Stimulated activated CD8-positive, alpha-beta memory T cell treated with anti-CD3 and anti-CD28 coated beads, Interleukin-7, amount 100 ng/mL, for 4 hours (primary cell): ENCODE results near the gene PLCD3.

ENCODE experiments used
- DNase-seq, 2 donors: peaks; one replicate each; pipeline ENCODE4 v3.0.0-alpha.2; 2020; ENCODE audit warnings: low read depth in 2 of 2

The PLCD3 gene

DNA sequence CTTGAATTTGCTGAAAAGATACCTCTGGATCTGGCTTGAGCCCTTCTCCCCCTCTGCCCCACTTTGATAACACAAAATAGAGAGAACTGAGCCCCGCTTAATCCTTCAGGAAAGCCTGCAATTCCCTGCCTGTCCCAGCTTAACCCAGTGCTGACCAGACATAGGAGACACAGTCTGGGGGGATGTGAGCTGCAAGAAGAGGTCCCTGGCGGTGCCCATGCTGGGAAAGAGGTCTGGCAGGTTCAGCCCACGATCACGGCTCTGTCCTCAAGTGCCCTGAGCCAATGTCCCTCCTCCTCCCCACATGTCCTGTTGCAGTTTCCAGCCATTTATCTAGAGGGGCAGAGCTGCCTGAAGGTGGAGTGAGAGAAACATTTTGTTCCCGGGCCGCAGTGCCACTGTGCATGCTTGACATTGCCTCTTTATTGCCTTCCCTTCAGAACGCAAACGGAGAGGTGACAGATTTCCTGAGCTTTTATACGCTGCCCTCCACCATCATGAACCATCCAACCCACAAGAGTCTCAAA, 29.0 kb downstream of the PLCD3 start:
- no peak for DNase-seq

DNA sequence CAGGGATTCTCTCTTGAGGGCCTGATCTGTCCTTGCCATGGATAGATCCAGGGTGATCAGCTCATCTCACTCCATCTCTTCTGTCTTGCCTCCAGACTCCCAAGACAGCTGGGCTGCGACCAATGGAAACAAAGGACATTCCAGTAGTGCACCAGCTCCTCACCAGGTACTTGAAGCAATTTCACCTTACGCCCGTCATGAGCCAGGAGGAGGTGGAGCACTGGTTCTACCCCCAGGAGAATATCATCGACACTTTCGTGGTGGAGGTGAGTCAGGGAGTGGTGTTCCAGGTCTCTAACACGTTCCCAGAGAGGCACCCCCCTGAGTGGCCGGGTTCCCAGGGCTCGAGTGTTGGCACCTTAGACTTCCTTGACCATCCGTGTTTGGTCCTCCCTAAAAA, 29.5 kb downstream of the PLCD3 start:
- no peak for DNase-seq

DNA sequence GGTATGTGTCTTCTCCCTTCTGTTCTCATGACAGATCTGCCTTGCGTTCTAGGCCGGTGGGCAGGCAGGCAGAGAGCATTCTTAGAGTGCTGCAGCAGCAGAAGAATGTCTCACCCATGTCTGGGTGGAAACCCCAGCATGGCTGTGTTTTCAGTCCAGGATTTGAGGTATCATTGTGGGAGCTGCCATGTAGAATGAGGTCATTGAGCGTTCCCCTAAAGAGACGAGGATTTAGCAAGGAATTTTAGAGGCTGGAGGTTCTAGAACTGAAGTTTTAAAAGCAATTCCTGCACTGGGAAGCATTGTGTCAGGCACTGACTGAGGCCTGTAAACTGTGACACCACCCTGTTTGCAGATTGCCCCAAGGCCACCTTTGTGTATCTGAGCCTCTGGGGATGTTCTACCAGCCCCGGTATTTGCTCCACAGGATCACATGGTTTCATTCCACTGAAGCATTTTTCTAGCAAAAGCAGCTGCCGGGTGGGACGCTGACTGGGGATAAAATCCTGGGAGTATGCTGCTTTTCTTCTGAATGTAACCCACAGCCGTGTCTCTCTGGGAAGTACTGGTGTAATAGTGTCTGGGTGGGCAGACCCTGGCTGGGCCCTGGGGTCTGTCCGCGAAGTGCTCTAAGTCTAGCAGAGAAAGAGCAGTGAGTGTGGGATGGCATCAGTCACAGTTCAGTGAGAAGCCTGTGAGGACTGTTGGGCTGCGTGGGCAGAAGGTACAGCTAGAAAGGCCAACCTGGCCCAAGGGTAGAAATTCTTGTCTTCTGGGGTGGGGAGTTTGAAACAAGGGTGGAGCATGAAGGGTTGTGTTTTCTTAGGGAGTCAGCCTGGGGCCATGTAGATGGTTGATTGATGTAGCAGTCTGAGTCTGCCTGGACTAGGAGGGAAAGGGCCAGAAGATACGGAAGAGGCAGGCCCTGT, 30.2 kb downstream of the PLCD3 start:
- no peak for DNase-seq

DNA sequence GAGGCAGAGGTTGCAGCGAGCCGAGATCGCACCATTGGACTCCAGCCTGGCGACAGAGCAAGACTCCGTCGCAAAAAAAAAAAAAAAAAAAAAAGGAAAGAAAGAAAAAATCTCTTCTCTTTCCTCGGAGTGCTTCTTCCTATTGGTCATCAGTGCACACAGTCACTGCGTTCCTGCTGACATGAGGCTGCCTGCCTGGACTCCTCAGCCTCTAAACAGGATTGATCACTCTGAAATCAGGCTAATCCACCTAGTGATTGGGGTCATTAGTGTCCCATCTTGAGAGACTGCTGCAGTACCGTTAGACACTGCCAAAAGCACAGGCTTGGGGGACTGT, 30.8 kb downstream of the PLCD3 start:
- DNase-seq: no peak

DNA sequence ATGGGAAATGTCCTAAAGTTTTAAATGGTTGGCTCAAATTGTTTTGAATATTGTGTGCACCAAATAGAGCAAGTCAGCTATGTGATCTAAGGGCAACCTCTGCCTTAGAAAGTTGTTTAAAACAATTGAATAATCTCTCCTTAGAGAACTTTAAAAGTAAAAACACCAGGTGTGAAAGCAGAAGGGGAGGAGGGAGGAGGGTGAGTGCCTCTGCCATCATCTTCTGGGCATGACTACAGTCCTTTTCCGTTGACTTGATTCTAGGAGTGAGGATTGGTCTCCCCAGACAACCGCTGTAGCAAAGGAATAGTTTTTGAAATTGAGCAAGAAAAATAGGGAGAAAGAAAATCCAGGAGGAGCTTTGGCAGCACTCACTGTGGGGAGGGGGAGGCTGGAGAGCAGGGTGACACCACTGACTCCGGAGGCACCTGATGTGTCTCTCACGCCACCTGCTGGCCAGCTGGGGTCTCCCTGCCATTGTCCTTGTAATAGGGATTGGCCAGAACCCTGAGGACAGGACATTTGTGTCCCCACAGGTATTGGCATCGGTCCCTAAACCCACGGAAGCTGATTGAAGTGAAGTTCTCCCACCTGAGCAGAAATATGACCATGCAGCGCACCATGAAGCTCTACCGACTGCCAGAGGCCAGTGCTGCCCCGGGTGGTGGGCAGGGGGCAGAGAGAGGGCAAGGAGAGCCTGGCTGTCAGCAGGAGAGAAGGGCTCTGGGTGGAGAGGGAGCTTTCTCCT, 33.3 kb downstream of the PLCD3 start:
- DNase-seq: peak; percentile 27 to 52

DNA sequence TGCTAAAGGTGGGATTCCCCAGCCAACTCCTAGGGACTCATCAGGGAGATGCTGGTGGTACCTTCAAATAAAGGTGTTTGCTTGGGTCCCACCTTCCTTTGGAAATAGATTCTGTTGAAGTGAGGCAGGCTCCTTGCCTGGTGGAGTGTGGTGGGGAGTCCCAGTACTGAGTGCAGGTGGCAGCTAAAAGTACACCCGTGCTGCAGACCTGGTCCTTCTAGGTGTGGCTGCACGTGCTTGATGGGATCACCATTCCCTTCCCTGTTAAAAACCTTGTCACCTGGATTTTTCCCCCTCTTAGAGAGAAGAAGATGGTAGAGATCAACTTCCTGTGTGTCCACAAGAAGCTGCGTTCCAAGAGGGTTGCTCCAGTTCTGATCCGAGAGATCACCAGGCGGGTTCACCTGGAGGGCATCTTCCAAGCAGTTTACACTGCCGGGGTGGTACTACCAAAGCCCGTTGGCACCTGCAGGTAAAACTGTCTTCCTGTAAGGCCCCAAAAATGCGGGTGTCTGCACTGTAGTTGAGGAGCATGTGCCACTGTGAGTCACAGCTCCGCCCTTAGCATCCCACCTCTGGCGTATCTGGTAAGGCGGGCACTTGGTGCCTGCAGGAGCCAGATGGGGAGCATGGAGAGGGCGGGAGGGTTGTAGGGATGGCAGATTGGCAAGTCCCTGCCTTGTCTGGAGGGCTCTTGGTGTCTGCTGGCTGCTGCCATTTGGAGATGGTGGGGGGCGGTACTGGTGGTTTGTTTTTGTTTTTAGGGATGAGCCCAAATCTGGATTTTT, 34.0 kb downstream of the PLCD3 start:
- DNase-seq: no peak

DNA sequence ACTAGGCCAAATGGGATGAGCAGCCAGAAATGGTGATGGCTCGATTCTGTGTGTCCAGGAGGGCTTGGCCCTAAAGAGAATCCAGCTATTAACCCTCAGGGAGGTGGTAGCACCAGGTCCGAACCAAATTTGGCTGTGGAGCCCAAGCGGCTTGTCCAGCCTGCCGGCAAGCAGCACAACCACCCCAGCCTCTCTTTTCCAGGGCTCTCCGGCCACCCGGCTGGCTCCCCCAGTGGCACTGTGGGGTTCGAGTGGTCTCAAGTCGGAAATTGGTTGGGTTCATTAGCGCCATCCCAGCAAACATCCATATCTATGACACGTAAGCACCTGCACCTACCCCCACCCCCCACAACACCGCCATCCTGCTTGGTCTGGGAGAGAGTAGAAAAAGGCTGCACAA, 35.4 kb downstream of the PLCD3 start:
- no peak for DNase-seq

DNA sequence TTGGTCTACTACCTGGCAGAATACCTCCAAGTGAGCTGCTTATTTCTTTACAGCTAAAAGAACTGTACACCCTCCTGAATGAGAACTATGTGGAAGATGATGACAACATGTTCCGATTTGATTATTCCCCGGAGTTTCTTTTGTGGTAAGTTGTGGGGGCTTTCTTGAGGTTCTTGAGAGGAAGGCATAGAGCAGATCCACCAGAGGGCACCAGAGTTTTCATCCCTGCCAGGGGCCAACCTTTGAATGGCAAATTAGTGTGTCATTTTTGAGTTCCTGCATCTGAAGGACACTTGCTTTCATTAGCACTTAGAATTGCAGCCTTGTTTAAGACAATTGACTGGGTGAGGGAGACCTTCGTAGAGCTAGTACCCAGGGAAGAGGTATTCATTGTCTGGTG, 36.2 kb downstream of the PLCD3 start:
- DNase-seq: no peak

DNA sequence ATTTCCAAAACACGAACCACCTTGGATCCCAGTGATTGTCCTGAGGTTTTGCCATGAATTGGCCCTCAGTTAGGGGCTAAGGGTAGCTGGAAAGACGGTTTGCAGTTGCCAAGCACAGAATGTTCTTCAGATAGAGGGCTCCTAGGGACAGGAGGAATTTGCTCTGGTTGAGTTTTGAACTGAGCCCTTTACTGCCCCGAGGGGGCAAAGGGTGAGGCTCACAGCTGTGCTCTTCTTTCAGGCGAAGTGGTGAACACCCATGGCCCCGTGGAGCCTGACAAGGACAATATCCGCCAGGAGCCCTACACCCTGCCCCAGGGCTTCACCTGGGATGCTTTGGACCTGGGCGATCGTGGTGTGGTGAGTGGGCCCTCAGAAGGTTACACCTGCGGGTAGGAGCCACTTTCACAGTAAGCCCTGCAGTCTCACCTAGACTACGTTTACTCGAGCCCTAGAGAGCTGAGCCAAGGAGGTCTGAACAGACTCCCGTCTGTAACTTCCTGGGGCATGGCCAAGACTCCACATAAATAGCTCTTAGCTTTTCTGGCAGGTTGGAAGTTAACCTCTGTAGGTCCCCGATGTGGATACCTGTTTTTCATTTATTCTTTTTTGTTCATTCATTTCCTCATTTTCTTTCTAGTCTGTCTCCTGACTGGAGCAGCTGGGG, 38.7 kb downstream of the PLCD3 start:
- DNase-seq: no peak

DNA sequence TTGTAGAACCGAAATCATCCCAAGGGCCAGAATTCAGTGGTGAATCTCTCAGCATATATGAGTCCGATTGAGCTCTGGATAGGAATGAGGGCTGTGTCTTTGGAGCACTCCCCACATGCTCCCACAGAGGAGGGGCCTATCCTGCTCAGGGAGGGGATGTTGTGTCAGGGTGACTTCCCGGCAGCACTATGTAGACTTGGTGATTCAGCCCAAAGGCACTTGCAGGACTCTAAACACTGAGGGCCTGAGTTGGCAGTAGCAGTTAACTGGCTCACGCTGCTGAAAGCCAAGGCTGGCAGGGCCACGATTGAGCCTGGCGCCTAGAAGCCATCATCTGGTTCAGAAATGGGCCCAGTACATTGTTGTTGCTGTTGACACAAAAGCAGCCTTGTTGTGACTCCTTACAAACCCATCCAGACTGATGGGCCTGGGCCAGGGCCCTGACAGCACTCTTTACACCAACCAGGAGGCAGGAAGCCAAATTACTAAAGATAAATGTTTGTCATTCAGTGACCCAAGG, 39.3 kb downstream of the PLCD3 start:
- DNase-seq: no peak

DNA sequence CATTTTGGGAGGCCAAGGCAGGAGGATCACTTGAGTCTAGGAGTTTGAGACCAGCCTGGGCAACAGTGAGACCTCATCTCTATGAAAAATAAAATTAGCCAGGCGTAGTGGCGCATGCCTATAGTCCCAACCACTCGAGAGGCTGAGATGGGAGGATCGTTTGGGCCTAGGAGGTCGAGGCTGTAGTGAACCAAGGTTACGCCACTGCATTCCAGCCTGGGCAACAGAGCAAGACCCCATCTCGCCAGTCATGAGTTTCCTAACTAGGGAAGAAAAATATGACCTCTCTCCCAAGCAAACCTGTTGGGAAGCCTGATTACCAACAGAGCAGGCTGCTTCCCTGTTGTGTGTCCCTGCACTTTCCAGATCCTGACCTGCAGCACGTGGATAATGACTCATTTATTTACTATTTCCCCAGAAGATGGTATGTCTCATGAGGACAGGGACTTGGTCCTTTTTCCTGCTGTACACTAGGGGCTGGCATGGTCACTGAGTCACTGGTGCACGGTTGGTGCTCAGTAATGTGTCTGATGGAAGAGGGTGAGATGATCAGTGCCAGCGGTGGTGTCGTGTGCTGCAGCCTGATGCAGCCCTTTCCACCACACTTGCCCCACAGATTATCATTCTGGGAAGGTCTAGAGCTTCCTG, 40.4 kb downstream of the PLCD3 start:
- DNase-seq: no peak

DNA sequence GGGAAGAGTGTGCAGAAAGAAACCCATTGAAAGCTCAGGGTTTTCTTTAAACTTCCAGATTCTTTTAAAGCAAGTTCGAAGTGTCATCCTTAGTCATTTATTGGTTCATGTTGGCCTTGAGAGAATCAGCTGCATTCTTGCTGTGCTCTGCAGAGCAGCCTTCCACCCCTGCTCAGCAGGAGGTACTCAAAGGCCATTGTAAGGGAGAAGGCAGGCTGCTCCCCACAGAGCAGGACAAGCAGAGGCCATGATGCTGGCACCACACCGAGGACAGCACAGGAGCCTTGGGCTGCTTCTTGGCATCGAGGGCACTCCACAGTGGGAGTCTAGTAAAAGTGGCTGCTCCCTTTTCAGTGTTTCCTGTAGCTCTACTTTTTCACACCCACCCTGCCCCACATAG, 41.6 kb downstream of the PLCD3 start:
- DNase-seq: no peak

DNA sequence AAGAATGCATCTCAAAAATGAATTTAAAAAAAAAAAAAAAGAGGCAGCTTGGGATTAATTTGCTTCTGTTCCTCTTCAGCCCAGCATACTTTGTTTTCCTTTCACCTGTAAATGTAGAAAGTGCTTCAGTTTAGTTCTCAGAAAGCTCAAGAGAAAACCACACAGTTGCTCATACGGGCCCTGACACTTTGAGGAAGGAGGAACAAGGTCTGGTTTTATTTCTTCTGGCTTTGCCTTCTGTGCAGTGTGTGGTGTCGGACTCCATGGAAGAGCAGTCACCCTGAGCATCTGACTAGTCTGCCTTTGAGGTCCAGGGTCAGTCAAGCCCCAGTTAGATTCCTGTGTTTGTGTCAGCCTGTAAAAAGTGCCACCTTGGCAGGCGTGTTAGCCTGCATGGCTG, 43.6 kb downstream of the PLCD3 start:
- DNase-seq: no peak

DNA sequence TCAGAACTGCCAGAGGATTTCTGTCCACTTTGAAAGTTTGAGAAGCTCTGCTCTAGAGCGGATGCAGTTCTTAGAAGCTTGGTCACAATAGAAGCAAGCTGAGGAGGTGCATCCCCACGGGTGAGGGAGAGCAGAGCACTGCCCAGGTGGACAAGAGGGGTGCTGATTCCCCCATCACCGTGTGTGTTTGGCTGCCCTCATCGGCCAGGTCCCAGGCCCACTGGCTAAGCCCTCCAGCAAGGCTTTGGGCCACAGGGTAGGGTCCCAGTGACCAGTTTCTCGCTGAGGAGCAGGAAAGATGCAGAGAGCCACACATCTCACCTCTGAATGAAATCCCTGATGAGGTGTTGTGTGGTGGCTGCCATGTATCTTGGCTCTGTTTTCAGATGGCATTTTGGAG, 44.3 kb downstream of the PLCD3 start:
- no peak for DNase-seq

DNA sequence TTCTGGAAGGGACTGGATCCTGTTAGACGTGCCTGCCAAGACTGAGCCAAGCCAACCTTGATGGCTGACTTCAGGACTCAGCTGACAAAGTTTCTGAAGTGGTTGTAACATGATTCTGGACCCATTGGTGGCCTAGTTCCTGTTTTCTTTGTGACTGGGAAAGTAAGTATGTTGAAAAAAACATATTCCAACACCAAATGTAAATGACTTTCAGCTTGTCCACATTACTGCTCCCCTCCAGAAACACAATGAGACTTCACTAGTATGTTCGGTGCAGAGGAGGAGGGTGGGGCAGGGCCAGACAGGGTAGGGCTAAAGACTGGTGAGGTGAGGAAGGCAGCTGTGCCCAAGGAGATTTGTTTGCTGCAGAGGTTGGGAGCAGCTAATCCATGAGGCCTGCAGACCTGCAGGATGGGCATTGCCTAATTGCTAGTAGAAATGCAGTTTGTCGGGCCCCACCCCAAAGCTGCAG, 44.8 kb downstream of the PLCD3 start:
- DNase-seq: no peak

DNA sequence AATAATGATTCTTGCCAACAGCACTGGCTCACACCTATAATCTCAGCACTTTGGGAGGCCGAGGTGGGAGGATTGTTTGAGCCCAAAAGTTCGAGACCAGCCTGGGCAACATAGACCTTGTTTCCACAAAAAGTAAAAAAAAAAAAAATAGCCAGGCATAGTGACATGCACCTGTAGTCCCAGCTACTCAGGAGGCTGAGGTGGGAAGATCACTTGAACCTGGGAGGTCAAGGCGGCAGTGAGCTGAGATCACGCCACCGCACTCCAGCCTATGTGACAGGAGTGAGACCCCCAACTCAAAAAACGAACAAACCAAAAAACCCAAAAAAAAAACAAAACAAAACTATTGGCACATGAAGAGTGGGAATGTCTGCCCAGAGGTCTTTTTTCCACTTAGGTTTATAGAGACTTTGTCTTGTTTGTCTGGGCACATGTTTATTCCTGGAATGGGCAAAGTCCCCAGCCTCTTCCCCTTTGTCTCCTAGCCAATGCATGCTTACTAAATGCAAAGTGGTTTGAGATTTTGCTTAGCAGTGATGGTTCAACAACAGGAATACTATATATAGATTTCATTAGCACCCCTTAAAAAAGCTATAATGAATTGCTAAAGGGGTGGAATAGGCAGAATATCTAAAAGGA, 45.3 kb downstream of the PLCD3 start:
- no peak for DNase-seq

DNA sequence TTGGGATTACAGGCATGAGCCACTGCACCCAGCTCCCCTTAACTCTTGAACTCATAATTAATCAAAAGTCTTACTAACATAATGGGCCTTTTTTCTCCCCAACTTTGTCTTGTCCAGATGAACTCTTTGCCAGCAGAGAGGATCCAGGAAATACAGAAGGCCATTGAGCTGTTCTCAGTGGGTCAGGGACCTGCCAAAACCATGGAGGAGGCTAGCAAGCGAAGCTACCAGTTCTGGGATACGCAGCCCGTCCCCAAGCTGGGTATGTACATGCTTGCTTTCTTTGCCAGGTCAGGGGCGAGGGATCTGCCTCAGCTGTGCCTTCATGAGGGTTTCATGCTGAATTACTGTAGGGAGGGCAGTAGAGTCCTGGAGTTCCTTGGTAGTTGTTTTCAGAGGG, 45.9 kb downstream of the PLCD3 start:
- no peak for DNase-seq

DNA sequence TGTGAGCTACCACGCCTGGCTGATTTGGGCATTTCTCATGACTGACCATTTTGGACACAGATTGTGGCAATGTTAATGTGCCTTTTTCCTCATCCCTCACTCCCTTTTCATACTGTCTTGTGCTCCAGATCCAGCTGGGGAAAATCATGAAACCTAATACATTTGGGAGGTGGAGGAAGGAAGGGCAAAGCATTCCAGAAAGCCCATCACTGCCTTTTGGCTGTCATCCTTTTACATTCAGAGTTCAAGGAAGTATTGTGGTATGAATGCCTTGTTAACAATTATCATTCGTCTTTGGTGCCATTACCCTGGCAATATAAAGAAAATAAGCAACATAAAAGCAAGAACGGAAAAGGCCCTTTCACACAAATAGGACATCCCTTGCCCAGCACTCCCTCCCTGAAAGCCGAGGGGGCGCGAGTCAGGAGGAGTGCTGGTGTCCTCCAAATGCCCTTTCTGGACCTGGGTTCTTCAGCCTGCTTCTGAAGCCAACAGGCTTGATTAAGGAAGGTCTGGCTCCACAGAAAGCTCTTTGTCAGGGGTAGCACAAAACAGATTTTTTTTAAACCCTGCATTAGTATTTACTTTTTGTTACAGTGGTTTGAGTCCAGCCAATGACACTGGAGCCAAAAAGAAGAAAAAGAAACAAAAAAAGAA, 51.1 kb downstream of the PLCD3 start:
- DNase-seq: no peak

DNA sequence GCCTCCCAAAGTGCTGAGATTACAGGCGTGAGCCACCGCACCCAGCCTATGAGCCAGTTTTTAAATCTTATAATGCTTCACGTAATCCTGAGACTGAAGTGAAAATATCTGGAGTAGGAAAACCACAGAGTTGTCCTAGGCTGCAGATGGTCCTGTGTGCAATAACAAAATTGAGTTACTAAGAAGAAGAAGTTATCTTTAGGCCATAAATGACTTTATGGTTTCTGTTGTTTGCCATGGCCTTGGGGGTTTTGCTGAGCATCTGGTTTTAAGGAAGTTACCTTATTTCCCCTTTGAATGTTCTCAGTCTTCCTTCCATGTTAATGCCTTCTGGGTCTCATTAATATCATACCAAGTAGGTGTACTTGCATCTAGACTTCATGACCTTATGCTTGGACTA, 54.7 kb downstream of the PLCD3 start:
- DNase-seq: no peak
